Kidney epithelial cell (primary cell): Measurements from ENCODE around the gene CCL16. TPM values are rescaled to one million over a fixed set of nuclear protein-coding genes. Genes with fewer than 3 reads are reported as not detected.
"Not testable (repeated sequence)": the region's sequence is repeated elsewhere in the genome, so short reads cannot be mapped to it uniquely, and the experiment has no call there.

Source experiments
- DNase-seq: peaks from one replicate; pipeline ENCODE4 v3.0.0-alpha.2; 2010; ENCODE audit warnings: low read depth
- H3K27me3 ChIP-seq: 2 replicates; pipeline ENCODE4 v1.6.0; 2011; ENCODE audit warnings: low read length; ENCODE audit not compliant: control insufficient read depth, insufficient read depth
- H3K36me3 ChIP-seq: 2 replicates; pipeline ENCODE4 v1.5.1; 2011; ENCODE audit warnings: low read length; ENCODE audit not compliant: control insufficient read depth, insufficient read depth
- H3K4me3 ChIP-seq: 2 replicates; pipeline ENCODE4 v1.5.1; 2011; ENCODE audit warnings: low read depth, mild to moderate bottlenecking, control low read depth, low read length
- CTCF ChIP-seq: IDR thresholded peaks from 2 replicates; pipeline ENCODE4 v1.5.1; 2011; ENCODE audit warnings: mild to moderate bottlenecking, moderate library complexity, low read length, control low read depth, inconsistent platforms; ENCODE audit not compliant: insufficient read depth, poor library complexity, severe bottlenecking
- total RNA-seq: library from RNA; depleted of rRNA; stranded (reverse); fragments of >200 nt; gene quantifications from 2 replicates; pipeline ENCODE4 v1.2.3, GENCODE V29; 2015

Gene CCL16
- total RNA-seq, 1 donor from 2014 or later = not detected

- Histone ChIP-seq H3K27me3 (no peaks in the 10 kb centered on the region), H3K36me3 (no peaks in the 10 kb centered on the region), H3K4me3 (no peak overlapping the region)
- TF ChIP-seq CTCF = no peak
- no peak for DNase-seq
Observed at GRCh38 chr17:35998756-35999155, 17.5 kb upstream of the CCL16 start.

DNA sequence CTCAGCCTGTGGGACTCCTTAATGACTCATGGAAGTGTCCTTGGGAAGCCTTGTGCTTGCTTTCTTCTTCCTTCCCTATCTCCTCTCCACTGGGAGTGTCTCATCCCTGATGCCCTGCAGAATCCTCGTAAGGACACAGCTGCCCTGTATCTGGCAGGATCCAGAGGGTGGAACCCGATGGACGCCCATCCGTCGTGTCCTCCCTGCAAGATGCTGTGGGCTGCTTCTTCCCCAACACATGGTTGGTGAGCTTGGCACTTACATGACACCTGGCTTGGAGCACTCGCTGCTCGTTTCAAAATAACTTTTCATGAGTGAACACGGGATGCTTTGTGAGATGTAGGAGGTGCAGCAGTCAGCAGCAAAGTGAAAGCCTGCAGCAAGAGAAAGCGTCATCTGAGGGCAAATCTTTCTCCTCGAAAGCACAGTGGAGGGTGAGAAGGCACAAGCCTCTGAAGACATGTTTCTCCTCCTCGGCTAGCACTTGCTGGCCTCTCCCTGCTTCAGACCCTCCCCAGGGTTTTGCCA lies 16.8 kb upstream of the CCL16 start:
- no peaks in the 10 kb centered on the region for H3K36me3 ChIP-seq
- no peaks in the 10 kb centered on the region for H3K27me3 ChIP-seq
- no peak for DNase-seq
- TF ChIP-seq CTCF = no peak
- H3K4me3 ChIP-seq = no peak overlapping the region

DNA sequence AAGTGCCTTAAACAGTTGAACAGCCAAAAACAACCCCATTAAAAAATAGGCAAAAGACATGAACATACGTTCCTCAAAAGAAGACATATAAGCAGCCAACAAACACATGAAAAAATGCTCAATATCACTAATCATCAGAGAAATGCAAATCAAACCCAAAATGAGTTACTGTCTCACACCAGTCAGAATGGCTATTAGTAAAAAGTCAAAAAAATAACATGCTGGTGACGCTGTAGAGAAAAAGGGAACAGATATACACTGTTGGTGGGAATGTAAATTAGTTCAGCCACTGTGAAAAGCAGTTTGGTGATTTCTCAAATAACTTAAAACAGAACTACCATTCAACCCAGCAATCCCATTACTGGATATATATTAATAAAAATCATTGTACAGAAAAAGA lies 14.0 kb upstream of the CCL16 start:
- not testable (repeated sequence) for H3K4me3 ChIP-seq, H3K36me3 ChIP-seq, DNase-seq, H3K27me3 ChIP-seq

- DNase-seq = no peak
- TF ChIP-seq CTCF = no peak
Observed at GRCh38 chr17:35991075-35991474, 9.8 kb upstream of the CCL16 start.

DNA sequence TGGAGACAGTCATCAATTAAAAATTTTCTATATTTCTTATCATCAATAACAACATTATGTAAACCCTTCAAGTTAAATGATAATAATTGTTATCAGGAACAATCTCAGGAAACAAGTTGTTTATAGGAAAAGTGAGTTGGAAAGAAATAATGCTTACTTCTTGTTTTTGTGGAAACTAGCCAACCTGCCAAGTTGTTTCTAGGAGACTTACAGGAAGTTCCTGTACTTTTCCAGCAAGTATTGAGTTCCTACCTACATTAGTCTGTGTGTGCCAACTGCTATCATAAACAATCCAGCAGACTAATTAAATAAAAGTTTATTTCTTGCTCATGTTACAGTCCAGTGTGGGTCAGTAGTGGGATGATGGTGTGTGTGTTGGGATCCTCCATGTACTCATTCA lies 6.9 kb upstream of the CCL16 start:
- no peak for TF ChIP-seq CTCF
- no peak overlapping the region for H3K4me3 ChIP-seq
- no peaks in the 10 kb centered on the region for H3K36me3 ChIP-seq
- no peak for DNase-seq
- no peaks in the 10 kb centered on the region for H3K27me3 ChIP-seq

More at GRCh38 chr17:35991075-35991474, 9.8 kb upstream of the CCL16 start:
- H3K36me3 ChIP-seq = no peaks in the 10 kb centered on the region
- no peaks in the 10 kb centered on the region for H3K27me3 ChIP-seq
- no peak overlapping the region for H3K4me3 ChIP-seq

DNA sequence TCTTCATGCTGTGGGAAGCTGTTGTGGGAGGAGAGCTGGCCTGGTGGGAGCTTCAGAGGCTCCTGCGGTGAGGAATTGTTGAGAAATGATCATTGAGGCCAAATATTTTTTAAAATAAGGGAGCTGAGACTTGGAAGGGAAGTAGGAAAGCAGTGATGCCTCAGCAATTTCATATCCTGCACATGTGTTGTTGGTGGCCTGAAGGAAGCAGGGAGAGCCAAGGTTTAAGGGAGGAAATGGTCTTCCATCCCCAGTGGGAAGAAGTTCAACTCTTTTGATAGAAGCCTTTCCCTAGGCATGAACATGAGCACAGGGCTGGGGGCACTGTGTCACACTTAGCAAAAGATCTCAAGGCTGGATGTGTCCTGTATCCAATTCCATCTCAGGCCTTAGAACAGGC lies 5.3 kb upstream of the CCL16 start, which contains the start of gene CCL14:
TSS of gene CCL14 (minus strand) at position 87 of the 400 bp plus-strand sequence. CDS start at position 7, 80 bp downstream.
- H3K36me3 ChIP-seq = no peaks in the 10 kb centered on the region
- H3K4me3 ChIP-seq = no peak within 1 kb of the TSS
- no peak for TF ChIP-seq CTCF
- H3K27me3 ChIP-seq = no peaks in the 10 kb centered on the region
- DNase-seq = no peak
